Karpas-422 (cell line): ENCODE measurements around the gene COL15A1. TPM values are rescaled to one million over a fixed set of nuclear protein-coding genes. Genes with fewer than 3 reads are reported as not detected.

ENCODE experiments used
- DNase-seq: peaks from one replicate; pipeline ENCODE4 v3.0.0-alpha.2; 2015
- H2AFZ ChIP-seq: fragments of 200-600 bp; sonication (generic); 2 replicates; pipeline ENCODE4 v1.6.1; 2014; ENCODE audit warnings: antibody characterized with exemption, low read length, mixed read lengths
- H3K27ac ChIP-seq: fragments of 200-600 bp; sonication (generic); 2 replicates; pipeline ENCODE4 v1.5.1; 2014; ENCODE audit warnings: mild to moderate bottlenecking, low read length, moderate library complexity
- H3K27me3 ChIP-seq: fragments of 200-600 bp; sonication (generic); 2 replicates; pipeline ENCODE4 v1.6.1; 2014; ENCODE audit warnings: low read length, mixed read lengths
- H3K36me3 ChIP-seq: fragments of 200-600 bp; sonication (generic); 2 replicates; pipeline ENCODE4 v1.6.1; 2014; ENCODE audit warnings: low read length, mixed read lengths; ENCODE audit not compliant: insufficient read depth
- H3K4me1 ChIP-seq: fragments of 200-600 bp; sonication (generic); 2 replicates; pipeline ENCODE4 v1.6.1; 2014; ENCODE audit warnings: mild to moderate bottlenecking, low read length, mixed read lengths
- H3K4me2 ChIP-seq: fragments of 200-600 bp; sonication (generic); 2 replicates; pipeline ENCODE4 v1.6.1; 2014; ENCODE audit warnings: low read length, low read depth, mild to moderate bottlenecking; ENCODE audit not compliant: poor library complexity, severe bottlenecking
- H3K4me3 ChIP-seq: fragments of 200-600 bp; sonication (generic); 2 replicates; pipeline ENCODE4 v1.5.1; 2014; ENCODE audit warnings: mild to moderate bottlenecking, antibody characterized with exemption, low read length, mixed read lengths
- H3K79me2 ChIP-seq: fragments of 200-600 bp; sonication (generic); 2 replicates; pipeline ENCODE4 v1.6.1; 2014; ENCODE audit warnings: mild to moderate bottlenecking, low read length, mixed read lengths
- H3K9ac ChIP-seq: fragments of 200-600 bp; sonication (generic); 2 replicates; pipeline ENCODE4 v1.6.0; 2014; ENCODE audit warnings: low read length
- H3K9me2 ChIP-seq: fragments of 200-600 bp; sonication (generic), shearing (Covaris generic); replicated peaks from 2 replicates; pipeline ENCODE4 v1.6.0; 2014; ENCODE audit warnings: mild to moderate bottlenecking, low read length, moderate library complexity; ENCODE audit not compliant: insufficient read depth
- H3K9me3 ChIP-seq: fragments of 300-700, 200-600 bp; sonication (generic); 2 replicates; pipeline ENCODE4 v1.6.1; 2014; ENCODE audit warnings: low read length, mixed read lengths
- H4K20me1 ChIP-seq: fragments of 200-600 bp; sonication (generic); 2 replicates; pipeline ENCODE4 v1.6.1; 2014; ENCODE audit warnings: mild to moderate bottlenecking, antibody characterized with exemption, low read length, low read depth; ENCODE audit not compliant: insufficient read depth
- total RNA-seq: library from RNA; depleted of rRNA; stranded (reverse); fragments of >200 nt; shearing (Covaris generic); gene quantifications from 2 replicates; pipeline ENCODE4 v1.2.3, GENCODE V29; 2014; ENCODE audit warnings: low replicate concordance

COL15A1 gene
- total RNA-seq, 1 experiment from 2014 or later, result 0.93 TPM

- H4K20me1 ChIP-seq, result no peaks in the 10 kb centered on the region
- no peak overlapping the region for H3K27ac ChIP-seq
- no peak overlapping the region for H3K4me2 ChIP-seq
- H3K9me3 ChIP-seq, result no peaks in the 10 kb centered on the region
- H2AFZ ChIP-seq, result no peak overlapping the region
- H3K36me3 ChIP-seq, result no peaks in the 10 kb centered on the region
- peaks cover 9% of the 10 kb centered on the region for H3K4me1 ChIP-seq
- H3K9ac ChIP-seq, result no peak overlapping the region
- H3K4me3 ChIP-seq, result no peak overlapping the region
- H3K27me3 ChIP-seq, result 0 out of 2 replicates have a peak, but pooled peaks cover 3% of the 10 kb centered on the region
- no peak for DNase-seq
- H3K79me2 ChIP-seq, result no peaks in the 10 kb centered on the region
- no peaks in the 10 kb centered on the region for H3K9me2 ChIP-seq
These were observed 28.2 kb downstream of the COL15A1 start for GRCh38 chr9:98971915-98972223.

- no peak overlapping the region for H3K4me3 ChIP-seq
- H3K9me3 ChIP-seq, result no peaks in the 10 kb centered on the region
- H4K20me1 ChIP-seq, result no peaks in the 10 kb centered on the region
- no peak overlapping the region for H3K9ac ChIP-seq
- H3K36me3 ChIP-seq, result no peaks in the 10 kb centered on the region
- no peak overlapping the region for H3K27ac ChIP-seq
- H3K79me2 ChIP-seq, result no peaks in the 10 kb centered on the region
- no peak overlapping the region for H2AFZ ChIP-seq
- no peaks in the 10 kb centered on the region for H3K9me2 ChIP-seq
- DNase-seq, result no peak
- 0 out of 2 replicates have a peak, but pooled peaks cover 3% of the 10 kb centered on the region for H3K27me3 ChIP-seq
- H3K4me2 ChIP-seq, result no peak overlapping the region
- H3K4me1 ChIP-seq, result peaks cover 9% of the 10 kb centered on the region
These were observed 29.0 kb downstream of the COL15A1 start for GRCh38 chr9:98972716-98973115.

- Histone ChIP-seq H3K79me2 (no peaks in the 10 kb centered on the region), H3K4me1 (peaks cover 9% of the 10 kb centered on the region), H3K9me3 (no peaks in the 10 kb centered on the region), H3K36me3 (no peaks in the 10 kb centered on the region), H4K20me1 (no peaks in the 10 kb centered on the region), H2AFZ (no peak overlapping the region), H3K9ac (no peak overlapping the region), H3K4me2 (no peak overlapping the region), H3K27ac (no peak overlapping the region), H3K9me2 (no peaks in the 10 kb centered on the region), H3K27me3 (0 out of 2 replicates have a peak, but pooled peaks cover 3% of the 10 kb centered on the region), H3K4me3 (no peak overlapping the region)
- DNase-seq, result no peak
These were observed 29.5 kb downstream of the COL15A1 start for GRCh38 chr9:98973171-98973570.

- Histone ChIP-seq H3K36me3 (no peaks in the 10 kb centered on the region), H3K4me2 (no peak overlapping the region), H3K4me3 (no peak overlapping the region), H3K9me3 (no peaks in the 10 kb centered on the region), H3K9ac (no peak overlapping the region), H4K20me1 (no peaks in the 10 kb centered on the region), H3K9me2 (no peaks in the 10 kb centered on the region), H3K27me3 (0 out of 2 replicates have a peak, but pooled peaks cover 3% of the 10 kb centered on the region), H3K27ac (no peak overlapping the region), H3K79me2 (no peaks in the 10 kb centered on the region), H2AFZ (no peak overlapping the region), H3K4me1 (peaks cover 9% of the 10 kb centered on the region)
- DNase-seq, result no peak
These were observed 29.9 kb downstream of the COL15A1 start for GRCh38 chr9:98973576-98973975.

GRCh38 chr9:98974106-98974505, 30.4 kb downstream of the COL15A1 start:
- no peak for DNase-seq
- no peaks in the 10 kb centered on the region for H3K9me3 ChIP-seq
- H2AFZ ChIP-seq, result no peak overlapping the region
- no peak overlapping the region for H3K9ac ChIP-seq
- H3K4me1 ChIP-seq, result peaks cover 9% of the 10 kb centered on the region
- H4K20me1 ChIP-seq, result no peaks in the 10 kb centered on the region
- H3K36me3 ChIP-seq, result no peaks in the 10 kb centered on the region
- H3K27me3 ChIP-seq, result 0 out of 2 replicates have a peak, but pooled peaks cover 3% of the 10 kb centered on the region
- H3K27ac ChIP-seq, result no peak overlapping the region
- H3K9me2 ChIP-seq, result no peaks in the 10 kb centered on the region
- no peak overlapping the region for H3K4me2 ChIP-seq
- H3K4me3 ChIP-seq, result no peak overlapping the region
- H3K79me2 ChIP-seq, result no peaks in the 10 kb centered on the region

- Histone ChIP-seq H3K4me1 (peaks cover 9% of the 10 kb centered on the region), H3K4me2 (no peak overlapping the region), H3K9ac (no peak overlapping the region), H2AFZ (no peak overlapping the region), H3K9me2 (no peaks in the 10 kb centered on the region), H3K27ac (no peak overlapping the region), H4K20me1 (no peaks in the 10 kb centered on the region), H3K4me3 (no peak overlapping the region), H3K9me3 (no peaks in the 10 kb centered on the region), H3K27me3 (0 out of 2 replicates have a peak, but pooled peaks cover 3% of the 10 kb centered on the region), H3K36me3 (no peaks in the 10 kb centered on the region), H3K79me2 (no peaks in the 10 kb centered on the region)
- DNase-seq, result no peak
These were observed 30.8 kb downstream of the COL15A1 start for GRCh38 chr9:98974554-98974953.

GRCh38 chr9:98974994-98975712, 31.4 kb downstream of the COL15A1 start:
- Histone ChIP-seq H3K27me3 (0 out of 2 replicates have a peak, but pooled peaks cover 3% of the 10 kb centered on the region), H3K9ac (no peak overlapping the region), H3K4me3 (no peak overlapping the region), H3K79me2 (no peaks in the 10 kb centered on the region), H3K9me3 (no peaks in the 10 kb centered on the region), H3K4me2 (no peak overlapping the region), H3K4me1 (peaks cover 9% of the 10 kb centered on the region), H3K27ac (no peak overlapping the region), H3K36me3 (no peaks in the 10 kb centered on the region), H3K9me2 (no peaks in the 10 kb centered on the region), H4K20me1 (no peaks in the 10 kb centered on the region), H2AFZ (no peak overlapping the region)
- DNase-seq, result peak; percentile 86

GRCh38 chr9:98975838-98976237, 32.1 kb downstream of the COL15A1 start:
- H3K79me2 ChIP-seq, result no peaks in the 10 kb centered on the region
- no peak overlapping the region for H3K27ac ChIP-seq
- H3K9ac ChIP-seq, result no peak overlapping the region
- H3K9me2 ChIP-seq, result no peaks in the 10 kb centered on the region
- peaks cover 4% of the 10 kb centered on the region for H3K4me1 ChIP-seq
- 0 out of 2 replicates have a peak, but pooled peaks cover 3% of the 10 kb centered on the region for H3K27me3 ChIP-seq
- no peaks in the 10 kb centered on the region for H4K20me1 ChIP-seq
- no peaks in the 10 kb centered on the region for H3K36me3 ChIP-seq
- no peaks in the 10 kb centered on the region for H3K9me3 ChIP-seq
- H2AFZ ChIP-seq, result no peak overlapping the region
- DNase-seq, result no peak
- H3K4me3 ChIP-seq, result no peak overlapping the region
- no peak overlapping the region for H3K4me2 ChIP-seq
